ENCODE results near the gene C1orf21.

C1orf21 gene

GRCh38 chr1:184412472-184412871 lies 25.6 kb downstream of the C1orf21 start:
- no peak for DNase-seq (ENCODE audit: low read depth, low spot score)

GRCh38 chr1:184416481-184416880 lies 29.7 kb downstream of the C1orf21 start:
- no peak for DNase-seq (ENCODE audit: low read depth, low spot score)

- no peak for DNase-seq (ENCODE audit: low read depth, low spot score)
Measured at GRCh38 chr1:184416946-184417345, 30.1 kb downstream of the C1orf21 start.

DNA sequence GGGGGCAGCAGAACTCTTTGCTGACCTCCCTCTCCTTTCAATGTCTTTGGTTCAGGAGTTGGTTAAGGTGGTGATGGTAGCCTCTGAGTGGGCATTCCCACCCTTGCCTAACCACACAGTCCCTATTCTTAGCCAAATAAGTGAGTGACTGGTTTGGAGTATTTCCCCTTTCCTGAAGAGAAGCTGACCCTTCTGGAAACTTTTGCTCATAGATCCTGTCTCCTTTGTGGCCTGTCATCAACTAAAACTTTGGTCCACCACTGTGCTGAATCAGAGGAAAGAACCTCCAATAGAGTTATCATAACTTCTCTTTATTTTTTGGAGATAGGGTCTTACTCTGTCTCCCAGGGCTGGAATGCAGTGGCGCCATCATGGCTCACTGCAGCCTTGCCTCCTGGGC lies 31.1 kb downstream of the C1orf21 start:
- no peak for DNase-seq (ENCODE audit: low read depth, low spot score)

GRCh38 chr1:184418652-184419349 lies 32.0 kb downstream of the C1orf21 start:
- DNase-seq (ENCODE audit: low read depth, low spot score), result no peak

DNA sequence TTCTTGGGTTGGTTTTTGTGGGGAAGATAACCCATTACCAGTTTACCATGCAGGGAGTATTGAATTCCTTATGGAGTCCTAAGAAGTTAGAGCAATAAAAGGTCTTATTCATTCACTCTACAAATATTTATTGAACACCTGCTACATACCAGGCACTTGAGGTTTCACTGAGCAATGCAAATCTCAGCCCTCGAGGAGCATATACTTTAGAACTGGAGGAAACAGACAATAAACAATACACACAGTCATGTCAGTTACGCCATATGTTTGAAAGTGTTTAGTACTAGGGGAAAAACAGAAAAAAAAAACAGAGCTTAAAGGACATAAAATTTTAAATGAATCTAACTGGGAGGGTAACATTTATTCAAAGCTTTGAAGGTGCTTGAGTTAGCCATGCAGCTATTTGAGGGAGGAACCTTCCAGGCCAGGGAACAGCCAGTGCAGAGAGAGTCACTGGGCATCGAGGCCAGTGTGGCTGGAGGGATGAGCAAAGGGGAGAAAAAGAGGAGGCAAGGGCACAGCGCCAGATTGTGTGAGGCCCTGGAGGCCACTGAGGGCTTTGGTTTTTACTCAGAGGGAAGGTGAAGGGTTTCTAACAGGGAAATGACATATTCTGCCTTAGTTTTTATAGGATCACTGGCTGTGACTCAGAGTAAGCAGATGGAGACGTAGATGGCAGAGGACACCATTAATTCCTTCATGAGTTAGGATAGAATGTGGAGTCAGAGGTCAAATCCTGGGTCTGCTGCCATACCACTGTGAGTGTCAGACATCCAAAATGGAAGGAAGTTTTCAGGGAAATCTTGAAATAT lies 32.7 kb downstream of the C1orf21 start:
- DNase-seq (ENCODE audit: low read depth, low spot score), result no peak

- no peak for DNase-seq (ENCODE audit: low read depth, low spot score)
Measured at GRCh38 chr1:184422490-184423233, 35.8 kb downstream of the C1orf21 start.

- no peak for DNase-seq (ENCODE audit: low read depth, low spot score)
Measured at GRCh38 chr1:184423649-184424048, 36.8 kb downstream of the C1orf21 start.

DNA sequence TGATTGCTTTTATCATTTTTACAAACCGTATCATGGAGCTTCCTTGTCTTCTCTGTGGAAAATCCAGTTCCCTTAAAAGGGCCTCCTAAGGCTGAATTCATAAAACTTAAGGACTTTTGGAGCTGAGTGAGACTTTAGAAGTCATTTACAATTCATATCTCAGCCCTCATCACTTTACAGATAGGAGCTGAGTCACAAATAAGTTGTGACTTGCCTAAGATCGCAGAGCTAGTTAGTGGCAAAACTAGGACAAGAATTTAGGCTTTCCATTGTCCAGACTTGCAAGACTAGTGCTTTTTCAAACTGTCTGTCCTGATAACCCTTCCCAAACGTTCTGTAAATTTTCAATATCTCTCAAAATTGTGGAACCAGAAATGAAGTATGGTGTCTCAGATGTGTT lies 37.3 kb downstream of the C1orf21 start:
- no peak for DNase-seq (ENCODE audit: low read depth, low spot score)

DNA sequence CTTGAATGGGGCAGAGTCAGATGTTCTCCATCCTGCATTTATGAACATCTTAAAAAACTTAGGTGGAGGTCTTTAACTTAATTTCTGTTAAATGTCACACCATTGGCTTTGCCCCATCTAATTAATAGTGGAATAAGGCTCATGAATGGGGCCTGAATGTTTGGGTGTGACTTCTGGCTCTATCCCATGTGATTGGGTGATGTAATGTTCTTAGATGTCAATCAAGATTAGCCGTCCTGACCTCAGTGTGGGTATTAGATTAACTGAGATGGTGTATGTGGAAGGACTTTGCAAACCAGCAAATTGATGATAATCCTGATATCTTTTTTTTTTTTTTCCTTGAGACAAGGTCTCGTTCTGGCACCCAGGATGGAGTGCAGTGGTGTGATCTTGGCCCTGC lies 38.1 kb downstream of the C1orf21 start:
- no peak for DNase-seq (ENCODE audit: low read depth, low spot score)

DNA sequence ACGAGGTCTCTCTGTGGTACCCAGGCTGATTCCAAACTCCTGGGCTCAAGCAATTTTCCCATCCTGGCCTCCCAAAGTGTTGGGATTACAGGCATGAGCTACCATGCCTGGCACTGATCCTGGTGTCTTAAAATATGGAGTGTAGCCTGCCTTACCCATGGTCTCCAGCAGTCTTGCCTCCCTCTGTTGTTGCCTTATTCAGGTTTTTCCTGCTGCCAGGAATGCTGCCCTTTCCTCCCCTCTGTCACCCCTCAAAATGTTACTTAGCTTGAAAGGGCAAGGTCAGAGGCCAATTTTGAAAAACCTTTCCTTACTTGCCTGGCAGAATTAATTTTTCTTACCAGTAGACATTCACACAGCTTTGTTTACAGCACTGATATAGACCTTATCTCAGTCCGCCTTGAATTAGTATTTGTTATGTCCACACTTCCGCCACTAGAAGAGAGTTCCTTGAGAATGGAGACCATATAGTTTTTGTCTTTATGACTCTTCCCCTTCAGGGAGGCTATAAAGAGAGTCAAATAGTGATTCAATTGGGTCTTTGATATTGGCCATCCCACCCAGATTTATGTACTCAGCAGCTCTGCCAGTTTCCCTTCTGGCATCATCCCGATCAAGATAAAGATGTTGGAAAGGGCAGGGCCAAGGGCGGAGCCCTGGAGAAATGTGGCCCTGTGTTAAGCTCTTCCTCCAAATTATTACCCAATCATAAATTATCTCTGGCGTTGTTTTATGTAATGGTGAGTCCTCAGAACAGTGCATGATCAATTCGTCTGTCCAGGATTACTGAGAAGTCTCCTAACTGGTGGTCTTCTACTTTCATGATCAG lies 38.8 kb downstream of the C1orf21 start:
- DNase-seq (ENCODE audit: low read depth, low spot score), result no peak

DNA sequence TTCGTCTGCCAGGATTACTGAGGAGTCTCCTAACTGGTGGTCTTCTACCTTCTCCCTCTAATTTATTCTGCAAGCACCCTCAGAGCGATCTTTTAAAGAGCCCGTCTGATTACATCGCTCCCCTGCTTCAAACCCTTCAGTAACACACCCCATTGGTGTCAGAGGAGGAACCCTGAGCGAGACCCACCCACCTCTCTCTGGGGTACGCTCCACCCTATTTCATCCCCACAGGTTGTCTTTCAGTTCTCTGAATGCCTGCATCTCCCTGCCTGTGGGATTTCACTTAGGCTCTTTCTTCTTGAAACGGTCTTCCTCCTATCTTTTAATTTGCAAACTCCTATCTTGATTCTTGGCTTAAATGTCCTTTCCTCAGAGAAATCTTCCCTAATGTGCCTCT lies 39.4 kb downstream of the C1orf21 start:
- no peak for DNase-seq (ENCODE audit: low read depth, low spot score)

- DNase-seq (ENCODE audit: low read depth, low spot score), result no peak
Measured at GRCh38 chr1:184427722-184428121, 40.9 kb downstream of the C1orf21 start.

DNA sequence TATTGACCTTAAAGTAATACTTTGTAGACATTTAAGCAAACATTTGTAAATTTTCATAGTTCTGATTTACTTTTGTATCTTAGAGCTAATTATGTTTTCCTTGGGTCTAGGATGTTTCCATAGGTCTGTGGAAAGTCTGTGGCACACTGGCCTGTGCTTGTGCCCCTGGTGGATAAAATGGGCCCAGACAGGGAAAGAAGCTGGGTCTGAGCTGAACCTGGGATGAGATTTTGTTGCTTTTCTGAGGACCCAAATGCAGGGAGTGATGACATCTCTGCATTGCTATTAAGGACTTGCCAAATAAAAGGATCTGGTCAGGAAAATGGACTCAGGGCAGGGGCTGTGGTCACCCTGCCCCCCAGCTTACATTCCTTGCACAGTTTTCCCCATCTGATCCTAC lies 41.8 kb downstream of the C1orf21 start:
- DNase-seq (ENCODE audit: low read depth, low spot score), result no peak

DNA sequence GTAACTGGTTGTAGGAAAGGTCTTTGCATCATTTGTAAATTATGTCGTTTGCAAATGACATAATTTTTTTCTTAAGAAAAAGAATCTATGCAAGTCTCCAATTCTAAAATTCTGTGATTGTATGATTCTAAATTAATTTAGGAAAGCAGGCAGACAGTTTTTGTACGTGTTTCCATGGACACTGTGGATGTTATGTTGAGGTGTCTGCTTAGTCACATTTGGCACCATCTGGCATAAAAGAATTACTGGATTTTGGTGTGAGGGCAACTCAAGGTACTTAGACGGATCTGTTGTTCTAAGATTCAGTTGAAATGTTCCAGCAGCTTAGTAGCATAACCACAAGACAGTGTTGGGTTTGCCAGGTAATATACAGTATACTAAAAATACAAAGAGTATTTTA lies 42.5 kb downstream of the C1orf21 start:
- no peak for DNase-seq (ENCODE audit: low read depth, low spot score)

DNA sequence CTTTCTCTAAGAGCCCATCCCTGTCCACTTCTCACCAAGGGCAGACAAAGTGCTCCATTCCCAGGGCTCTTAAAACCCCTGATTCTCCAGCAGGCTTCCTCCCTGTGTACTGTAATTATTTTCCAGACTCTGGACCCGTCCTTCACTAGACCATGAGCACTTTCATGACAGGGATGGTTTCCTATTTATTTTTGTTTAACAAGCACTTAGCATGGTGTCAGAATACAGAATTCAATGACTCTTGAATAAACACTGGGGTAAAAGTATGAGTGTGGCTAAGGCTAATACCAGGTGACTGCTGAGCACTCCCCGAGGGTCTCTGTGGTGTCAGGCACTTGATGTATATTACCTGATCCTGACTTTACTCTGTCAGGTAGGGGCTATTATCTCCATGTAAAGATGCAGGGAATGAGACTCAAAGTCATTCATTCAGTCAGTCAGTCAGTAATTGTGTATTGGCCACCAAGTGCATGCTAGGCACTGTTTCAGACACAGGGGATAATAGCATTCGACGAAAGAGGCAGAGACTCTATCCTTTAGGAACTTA lies 47.2 kb downstream of the C1orf21 start:
- no peak for DNase-seq (ENCODE audit: low read depth, low spot score)

DNA sequence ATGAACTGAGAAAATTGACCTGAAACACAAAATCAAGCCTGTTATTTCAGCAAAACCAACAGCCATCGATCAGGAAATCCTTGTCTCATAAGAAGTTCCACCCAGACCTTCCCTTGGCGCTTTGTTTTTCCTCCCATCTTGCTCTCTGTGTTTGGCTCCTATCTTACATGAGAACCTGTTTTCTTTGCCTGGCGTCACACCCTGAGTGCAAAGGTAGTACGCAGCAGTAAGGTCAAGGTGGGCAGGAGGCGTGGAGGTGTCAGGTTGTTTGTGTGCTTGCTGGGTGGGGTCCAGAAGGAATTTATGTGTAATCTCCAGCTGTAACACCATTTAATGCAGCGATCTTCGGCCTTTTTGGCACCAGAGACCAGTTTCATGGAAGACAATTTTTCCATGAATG lies 50.5 kb downstream of the C1orf21 start:
- no peak for DNase-seq (ENCODE audit: low read depth, low spot score)

DNA sequence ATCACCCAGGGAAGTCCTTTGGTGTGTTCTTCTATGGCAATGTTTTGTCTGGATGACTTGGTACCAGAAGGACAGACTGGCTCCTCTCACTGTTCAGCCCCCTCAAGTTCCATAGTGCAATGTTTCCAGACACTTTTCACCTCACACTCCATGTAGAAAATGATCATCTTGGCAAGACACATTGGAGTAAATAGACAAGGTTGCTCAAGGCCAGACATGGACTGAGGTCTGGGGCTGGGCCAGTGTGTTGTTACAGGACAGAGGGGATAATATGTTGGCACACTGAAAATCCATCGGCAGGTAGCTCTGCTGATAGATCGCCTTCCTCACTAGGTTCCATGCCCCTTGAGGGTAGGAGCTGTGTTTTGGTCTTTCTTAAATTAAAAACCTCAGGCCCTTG lies 51.5 kb downstream of the C1orf21 start:
- no peak for DNase-seq (ENCODE audit: low read depth, low spot score)

- no peak for DNase-seq (ENCODE audit: low read depth, low spot score)
Measured at GRCh38 chr1:184442260-184442659, 55.4 kb downstream of the C1orf21 start.

DNA sequence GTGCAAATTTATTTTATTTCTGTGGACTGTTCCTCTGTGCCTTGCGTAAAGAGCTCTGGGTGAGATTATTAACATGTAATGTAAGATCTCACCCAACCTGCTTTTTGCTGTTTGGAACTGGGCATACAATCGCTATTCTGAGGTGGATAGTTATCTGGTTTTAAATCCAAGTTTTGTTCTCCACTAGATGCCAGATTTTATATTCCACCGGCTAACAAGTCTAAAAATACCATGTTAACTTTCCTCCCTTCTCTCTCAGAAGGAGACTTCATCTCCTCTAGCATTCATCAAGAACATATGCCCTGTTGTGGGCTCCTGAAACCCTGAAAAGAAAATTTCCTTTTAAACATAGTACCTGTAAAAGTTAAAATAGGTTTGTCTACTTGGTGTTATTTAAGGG lies 56.4 kb downstream of the C1orf21 start:
- DNase-seq (ENCODE audit: low read depth, low spot score), result no peak

DNA sequence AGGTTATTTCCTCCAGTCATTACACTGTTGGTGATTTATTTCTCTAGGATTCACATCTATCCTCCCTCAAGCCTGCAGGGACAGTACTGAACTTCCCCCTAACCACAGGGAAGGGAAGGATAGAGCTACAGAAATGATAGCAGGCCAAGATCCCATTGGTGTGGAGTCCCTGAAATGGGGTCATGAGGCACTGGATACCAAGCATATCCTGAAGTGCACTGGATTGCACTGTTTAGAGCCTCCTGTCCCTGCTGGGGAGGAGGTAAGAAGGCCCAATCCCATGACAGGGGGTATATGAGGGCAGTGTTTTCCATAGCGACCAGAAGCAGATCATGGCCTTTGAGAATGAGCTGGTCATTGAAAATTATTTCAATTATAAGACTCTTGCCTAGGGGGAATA lies 56.8 kb downstream of the C1orf21 start:
- no peak for DNase-seq (ENCODE audit: low read depth, low spot score)

Data from activated naive CD8-positive, alpha-beta T cell treated with anti-CD3 and anti-CD28 coated beads, Interleukin-2, amount 50 U/mL, for 16 hours (primary cell).